ENCODE data around the gene HTT-AS. TPM values are rescaled to one million over a fixed set of nuclear protein-coding genes. Genes with fewer than 3 reads are reported as not detected.

The HTT-AS gene
- total RNA-seq, 2 experiments from 2014 or later = not detected

DNA sequence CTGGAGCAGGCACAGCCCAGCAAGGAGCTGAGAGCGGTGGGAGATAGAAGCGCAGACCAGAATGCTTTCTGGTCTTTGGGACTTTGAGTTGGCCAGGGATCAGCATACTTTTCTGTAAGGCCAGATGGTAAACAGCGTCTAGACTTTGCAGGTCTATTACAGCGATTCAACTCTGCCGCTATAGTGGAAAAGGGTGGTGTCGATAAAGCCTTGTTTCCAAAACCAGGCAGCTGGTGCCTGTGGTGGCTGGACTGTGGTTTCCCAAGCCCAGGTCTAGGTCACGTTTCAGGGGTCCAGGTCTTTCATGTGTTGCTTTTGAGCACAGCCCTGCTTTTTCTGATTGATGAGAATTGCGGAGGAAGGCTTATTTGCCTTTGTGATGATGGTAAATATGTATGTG is 40.1 kb downstream of the HTT-AS start:
- intact Hi-C loops (cut with micrococcal nuclease) = no loop called here
- Mint-ChIP-seq H3K9me3 (no peaks in the 10 kb centered on the region), H3K36me3 (ENCODE audit: low read depth) (no peaks in the 10 kb centered on the region), H3K27me3 (peaks cover 12% of the 10 kb centered on the region), H3K4me3 (no peak overlapping the region), H3K4me1 (ENCODE audit: low read depth) (peaks cover 17% of the 10 kb centered on the region), H3K27ac (no peak overlapping the region)
- CTCF ChIA-PET = interaction anchor here (0.7 to 3.3 kb wide), 2 partner anchors 12 to 56 kb away, joined by 3 to 16 read pairs; no protein-coding TSS in a partner anchor
- no peak for ATAC-seq
- DNase-seq = no peak
- POLR2A ChIA-PET = interaction anchor here (0.6 kb wide), 2 partner anchors 21 to 801 kb away, joined by 3 to 4 read pairs; no protein-coding TSS in a partner anchor
- TF ChIP-seq CTCF (IDR thresholded peaks at IDR 0.05) = no peak

DNA sequence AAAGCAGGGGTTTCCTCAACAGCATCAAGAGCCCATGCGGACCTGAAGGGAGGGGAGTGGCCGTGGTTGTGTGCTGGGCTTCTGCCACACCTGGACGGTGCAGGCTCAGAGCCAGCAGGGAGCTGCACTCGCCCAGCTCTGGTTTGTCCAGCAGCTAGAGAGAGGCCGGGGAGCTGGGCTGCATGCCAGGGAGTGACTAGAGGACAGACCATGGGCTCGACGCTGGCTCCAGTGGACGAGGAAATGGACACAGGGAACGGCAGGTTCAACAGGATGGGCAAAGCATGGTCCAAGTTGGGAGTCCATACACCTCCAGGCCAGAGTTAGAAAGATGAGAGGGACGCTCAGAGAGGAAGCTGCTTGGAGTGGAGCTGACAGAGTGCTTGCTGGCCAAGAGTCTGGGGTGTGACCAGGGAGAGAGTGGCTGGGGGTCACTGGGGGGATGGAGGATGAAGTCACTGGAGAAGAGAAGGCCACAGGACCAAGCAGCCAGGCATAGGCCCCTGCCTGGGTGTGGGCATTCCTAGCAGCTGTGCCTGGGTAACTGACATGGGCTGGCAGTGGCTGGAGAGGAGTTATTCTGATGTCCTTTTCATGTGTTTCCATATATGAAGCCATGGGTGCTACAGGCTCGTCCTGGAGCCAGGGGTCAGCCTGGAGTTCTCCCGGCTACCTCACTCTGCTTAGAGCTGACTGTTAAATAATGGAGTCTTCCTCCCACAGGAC is 42.8 kb downstream of the HTT-AS start:
- CTCF ChIA-PET = no interaction called here
- Mint-ChIP-seq H3K4me3 (no peak overlapping the region), H3K36me3 (ENCODE audit: low read depth) (no peaks in the 10 kb centered on the region), H3K27me3 (no peaks in the 10 kb centered on the region), H3K27ac (no peak overlapping the region), H3K9me3 (no peaks in the 10 kb centered on the region), H3K4me1 (ENCODE audit: low read depth) (no peaks in the 10 kb centered on the region)
- POLR2A ChIA-PET = interaction anchor here (0.6 kb wide), 1 partner anchor 1394 kb away, joined by 3 read pairs; no protein-coding TSS in a partner anchor
- DNase-seq = no peak
- TF ChIP-seq CTCF (IDR thresholded peaks at IDR 0.05) = no peak
- ATAC-seq = no peak
- intact Hi-C loops (cut with micrococcal nuclease) = no loop called here

DNA sequence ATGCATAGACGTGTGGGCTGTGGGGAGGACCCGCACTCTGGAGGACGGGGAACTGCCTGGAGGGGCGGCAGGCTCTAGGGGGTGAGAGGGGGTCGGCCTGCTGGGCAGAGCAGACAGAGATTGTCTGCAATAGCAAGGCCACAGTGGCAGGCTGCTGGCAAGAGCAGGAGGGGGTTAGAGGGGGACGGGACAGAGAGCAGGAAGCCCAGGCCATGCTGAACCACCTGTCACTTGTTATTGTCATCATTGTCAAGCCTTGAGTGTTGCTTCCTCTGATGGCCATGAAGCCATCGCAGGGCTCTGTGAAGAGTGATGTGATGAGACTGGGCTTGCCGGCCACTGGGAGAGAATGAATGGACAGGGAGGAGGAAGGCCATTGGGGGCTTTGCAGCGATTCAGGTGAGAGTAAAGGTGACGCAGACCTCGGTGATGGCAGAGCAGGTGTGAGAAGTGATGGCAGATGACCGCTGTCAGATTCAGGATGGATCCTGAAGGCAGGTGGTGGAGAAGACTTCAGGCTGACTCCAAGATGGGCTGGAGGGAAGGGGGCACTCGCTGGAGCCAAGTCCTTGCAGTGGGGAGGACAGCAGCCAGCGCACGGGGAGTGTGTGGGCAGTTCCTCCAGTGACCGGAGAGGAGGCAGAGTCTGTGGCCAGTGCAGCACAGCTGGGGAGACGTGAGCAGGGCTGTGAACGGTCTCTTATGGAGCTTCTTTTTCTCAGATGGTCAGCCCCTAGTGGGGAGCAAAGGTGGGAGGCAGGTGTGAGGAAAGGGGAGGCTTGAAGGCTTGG is 43.6 kb downstream of the HTT-AS start:
- H3K4me3 Mint-ChIP-seq = no peak overlapping the region
- H3K27ac Mint-ChIP-seq = no peak overlapping the region
- intact Hi-C loops (cut with micrococcal nuclease) = no loop called here
- no peaks in the 10 kb centered on the region for H3K4me1 Mint-ChIP-seq (ENCODE audit: low read depth)
- DNase-seq (no peak), ATAC-seq (no peak)
- CTCF ChIA-PET = no interaction called here
- no peaks in the 10 kb centered on the region for H3K9me3 Mint-ChIP-seq
- no peak for TF ChIP-seq CTCF (IDR thresholded peaks at IDR 0.05)
- H3K36me3 Mint-ChIP-seq (ENCODE audit: low read depth) = no peaks in the 10 kb centered on the region
- POLR2A ChIA-PET = no interaction called here
- no peaks in the 10 kb centered on the region for H3K27me3 Mint-ChIP-seq

DNA sequence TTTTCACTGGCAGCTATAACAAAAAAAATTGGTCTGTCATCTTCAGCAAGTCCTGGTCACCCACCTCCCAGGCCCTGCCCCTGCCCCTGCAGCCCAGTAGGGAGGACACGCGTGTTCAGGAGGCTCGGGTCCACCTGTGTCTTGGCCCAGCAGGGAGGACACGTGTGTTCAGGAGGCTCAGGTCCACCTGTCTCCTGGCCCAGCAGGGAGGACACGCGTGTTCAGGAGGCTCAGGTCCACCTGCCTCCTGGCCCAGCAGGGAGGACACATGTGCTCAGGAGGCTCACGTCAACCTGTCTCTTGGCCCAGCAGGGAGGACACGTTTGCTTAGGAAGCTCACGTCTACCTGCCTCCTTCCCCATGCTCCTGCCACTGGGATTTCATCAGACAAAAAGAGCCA is 44.9 kb downstream of the HTT-AS start:
- no peak for TF ChIP-seq CTCF (IDR thresholded peaks at IDR 0.05)
- CTCF ChIA-PET = no interaction called here
- no peak overlapping the region for H3K27ac Mint-ChIP-seq
- ATAC-seq (no peak), DNase-seq (no peak)
- no peaks in the 10 kb centered on the region for H3K9me3 Mint-ChIP-seq
- no peaks in the 10 kb centered on the region for H3K4me1 Mint-ChIP-seq (ENCODE audit: low read depth)
- no peaks in the 10 kb centered on the region for H3K27me3 Mint-ChIP-seq
- no peak overlapping the region for H3K4me3 Mint-ChIP-seq
- no peaks in the 10 kb centered on the region for H3K36me3 Mint-ChIP-seq (ENCODE audit: low read depth)
- POLR2A ChIA-PET = interaction anchor here (0.7 kb wide), 1 partner anchor 565 kb away, joined by 4 read pairs; no protein-coding TSS in a partner anchor
- intact Hi-C loops (cut with micrococcal nuclease) = no loop called here

DNA sequence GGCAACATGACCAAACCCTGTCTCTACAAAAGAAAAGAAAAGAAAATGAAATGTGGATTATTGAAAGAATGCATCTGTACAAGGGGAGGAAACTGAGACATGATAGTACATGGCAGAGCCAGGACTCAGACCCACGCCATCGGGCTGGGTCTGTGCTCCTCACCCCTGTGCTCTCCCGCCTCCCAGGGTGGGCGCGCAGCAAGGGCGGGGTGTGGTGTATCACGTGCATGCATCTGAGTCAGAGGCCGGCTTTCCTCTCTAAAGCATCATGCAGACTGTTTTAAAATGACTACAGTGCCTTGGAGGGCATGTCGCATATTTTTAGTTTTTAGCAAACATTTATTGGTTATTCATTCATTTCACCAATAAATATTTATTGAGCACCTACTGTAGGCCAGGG is 47.8 kb downstream of the HTT-AS start:
- ChIA-PET POLR2A (interaction anchor here (0.8 kb wide), 1 partner anchor 13 kb away, joined by 3 read pairs; no protein-coding TSS in a partner anchor), CTCF (interaction anchor here (1.2 kb wide), 1 partner anchor 9 kb away, joined by 3 read pairs; no protein-coding TSS in a partner anchor)
- peaks cover 4% of the 10 kb centered on the region for H3K9me3 Mint-ChIP-seq
- ATAC-seq = no peak
- H3K27me3 Mint-ChIP-seq = peaks cover 3% of the 10 kb centered on the region
- no peak overlapping the region for H3K4me3 Mint-ChIP-seq
- DNase-seq = no peak
- no peaks in the 10 kb centered on the region for H3K36me3 Mint-ChIP-seq (ENCODE audit: low read depth)
- peaks cover 3% of the 10 kb centered on the region for H3K4me1 Mint-ChIP-seq (ENCODE audit: low read depth)
- intact Hi-C loops (cut with micrococcal nuclease) = no loop called here
- H3K27ac Mint-ChIP-seq = no peak overlapping the region
- TF ChIP-seq CTCF (IDR thresholded peaks at IDR 0.05) = no peak
